Measurements from ENCODE around the gene SLC36A1. TPM values are rescaled to one million over a fixed set of nuclear protein-coding genes. Genes with fewer than 3 reads are reported as not detected.

SLC36A1 gene
- total RNA-seq, 4 donors from 2014 or later, result 7.3 to 9.1 (median 8.3) TPM

GRCh38 chr5:151493665-151494064, 46.3 kb downstream of the SLC36A1 start:
- Histone ChIP-seq H3K4me1 (no peaks in the 10 kb centered on the region), H3K27ac (peak overlapping the region in 1 of 4 donors; percentile 68), H3K9me3 (no peaks in the 10 kb centered on the region), H3K4me3 (no peak overlapping the region), H3K27me3 (no peaks in the 10 kb centered on the region), H3K36me3 (peaks cover 0 to 24% (median 0%) of the 10 kb centered on the region in 3 donors)
- no peak for DNase-seq
- TF ChIP-seq, protein P1, sequence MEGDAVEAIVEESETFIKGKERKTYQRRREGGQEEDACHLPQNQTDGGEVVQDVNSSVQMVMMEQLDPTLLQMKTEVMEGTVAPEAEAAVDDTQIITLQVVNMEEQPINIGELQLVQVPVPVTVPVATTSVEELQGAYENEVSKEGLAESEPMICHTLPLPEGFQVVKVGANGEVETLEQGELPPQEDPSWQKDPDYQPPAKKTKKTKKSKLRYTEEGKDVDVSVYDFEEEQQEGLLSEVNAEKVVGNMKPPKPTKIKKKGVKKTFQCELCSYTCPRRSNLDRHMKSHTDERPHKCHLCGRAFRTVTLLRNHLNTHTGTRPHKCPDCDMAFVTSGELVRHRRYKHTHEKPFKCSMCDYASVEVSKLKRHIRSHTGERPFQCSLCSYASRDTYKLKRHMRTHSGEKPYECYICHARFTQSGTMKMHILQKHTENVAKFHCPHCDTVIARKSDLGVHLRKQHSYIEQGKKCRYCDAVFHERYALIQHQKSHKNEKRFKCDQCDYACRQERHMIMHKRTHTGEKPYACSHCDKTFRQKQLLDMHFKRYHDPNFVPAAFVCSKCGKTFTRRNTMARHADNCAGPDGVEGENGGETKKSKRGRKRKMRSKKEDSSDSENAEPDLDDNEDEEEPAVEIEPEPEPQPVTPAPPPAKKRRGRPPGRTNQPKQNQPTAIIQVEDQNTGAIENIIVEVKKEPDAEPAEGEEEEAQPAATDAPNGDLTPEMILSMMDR (IDR thresholded peaks at IDR 0.05), result no peak
- no peak for TF ChIP-seq POLR2A (IDR thresholded peaks at IDR 0.05)
- WGBS, 2 donors, result 94 to 95% methylated on average over 2 of the region's 2 CpGs
- intact Hi-C loops (cut with DNase I), result no loop called here

- 82 to 94% methylated on average over 2 of the region's 2 CpGs for WGBS, 2 donors
- TF ChIP-seq, protein P1 (IDR thresholded peaks at IDR 0.05), result no peak
- TF ChIP-seq POLR2A (IDR thresholded peaks at IDR 0.05), result no peak
- intact Hi-C loops (cut with DNase I), result loop anchor here (5.0 kb wide), 1 partner anchor 48 kb away; the partner anchor contains the start of gene SLC36A1
Measured at GRCh38 chr5:151495320-151495719, 47.9 kb downstream of the SLC36A1 start.

DNA sequence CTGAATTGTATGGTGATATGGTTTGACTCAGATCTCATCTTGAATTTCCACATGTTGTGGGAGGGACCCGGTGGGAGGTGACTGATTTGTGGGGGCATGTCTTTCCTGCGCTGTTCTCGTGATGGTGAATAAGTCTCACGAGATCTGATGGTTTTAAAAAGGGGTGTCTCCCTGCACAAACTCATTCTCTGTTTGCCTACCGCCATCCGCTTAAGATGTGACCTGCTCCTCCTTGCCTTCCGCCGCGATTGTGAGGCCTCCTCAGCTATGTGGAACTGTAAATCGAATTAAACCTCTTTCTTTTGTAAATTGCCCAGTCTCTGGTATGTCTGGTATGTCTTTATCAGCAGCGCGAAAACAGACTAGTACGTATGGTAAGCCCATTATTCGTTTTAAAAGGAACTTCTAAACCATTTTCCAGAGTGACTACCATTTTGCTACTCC, 48.7 kb downstream of the SLC36A1 start:
- WGBS, 2 donors, result 74% methylated on average over 14 of the region's 14 CpGs
- Histone ChIP-seq H3K36me3 (no peaks in the 10 kb centered on the region), H3K27me3 (no peaks in the 10 kb centered on the region), H3K27ac (no peak overlapping the region), H3K4me1 (peaks cover 0 to 7% (median 0%) of the 10 kb centered on the region in 3 donors), H3K9me3 (no peaks in the 10 kb centered on the region), H3K4me3 (no peak overlapping the region)
- intact Hi-C loops (cut with DNase I), result loop anchor here (5.0 kb wide), 1 partner anchor 49 kb away; the partner anchor contains the start of gene SLC36A1
- no peak for DNase-seq
- TF ChIP-seq, protein P1 (IDR thresholded peaks at IDR 0.05), result no peak
- TF ChIP-seq POLR2A (IDR thresholded peaks at IDR 0.05), result no peak

More at GRCh38 chr5:151495320-151495719, 47.9 kb downstream of the SLC36A1 start:
- Histone ChIP-seq H3K27ac (no peak overlapping the region), H3K27me3 (no peaks in the 10 kb centered on the region), H3K4me3 (no peak overlapping the region), H3K9me3 (no peaks in the 10 kb centered on the region), H3K36me3 (peaks cover 0 to 7% (median 0%) of the 10 kb centered on the region in 3 donors), H3K4me1 (no peaks in the 10 kb centered on the region)
- DNase-seq, result no peak

DNA sequence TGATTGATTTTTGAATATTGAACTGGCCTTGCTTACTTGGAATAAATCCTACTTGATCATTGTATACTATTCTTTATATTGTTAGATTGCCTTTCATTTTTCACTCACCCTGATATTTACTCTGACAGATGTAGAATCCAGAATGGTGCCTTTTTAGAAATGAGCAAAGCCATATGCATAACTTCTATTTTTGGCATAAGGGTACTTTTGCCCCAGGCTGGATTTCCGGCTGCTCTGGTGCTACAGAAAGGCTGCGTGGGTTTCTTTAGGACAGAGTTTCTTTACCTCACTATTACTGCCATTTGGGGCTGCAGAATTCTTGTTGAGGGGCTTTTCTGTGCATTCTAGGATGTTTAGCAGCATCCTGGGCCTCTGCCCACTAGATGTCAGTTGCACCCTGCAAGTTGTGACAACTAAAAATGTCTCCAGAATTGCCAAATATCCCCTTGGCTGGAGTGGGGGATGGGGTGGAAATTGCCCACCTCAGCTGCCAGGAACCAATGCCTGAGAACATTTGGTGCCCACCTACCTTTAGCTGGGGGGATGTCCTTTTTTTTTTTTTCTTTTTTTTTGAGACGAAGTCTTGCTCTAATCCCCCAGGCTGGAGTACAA, 50.1 kb downstream of the SLC36A1 start:
- intact Hi-C loops (cut with DNase I), result loop anchor here (5.0 kb wide), 1 partner anchor 50 kb away; the partner anchor contains the start of gene SLC36A1
- Histone ChIP-seq H3K27ac (no peak overlapping the region), H3K9me3 (no peaks in the 10 kb centered on the region), H3K27me3 (no peaks in the 10 kb centered on the region), H3K36me3 (no peaks in the 10 kb centered on the region), H3K4me1 (peaks cover 0 to 19% (median 0%) of the 10 kb centered on the region in 3 donors), H3K4me3 (no peak overlapping the region)
- 56 to 82% methylated on average over 3 of the region's 3 CpGs for WGBS, 2 donors
- TF ChIP-seq POLR2A (IDR thresholded peaks at IDR 0.05), result no peak
- TF ChIP-seq, protein P1 (IDR thresholded peaks at IDR 0.05), result no peak
- DNase-seq, result no peak

- peaks cover 0 to 27% (median 0%) of the 10 kb centered on the region in 3 donors for H3K4me1 ChIP-seq
- intact Hi-C loops (cut with DNase I), result loop anchor here (5.0 kb wide), 1 partner anchor 51 kb away; the partner anchor contains the start of gene SLC36A1
- H3K4me3 ChIP-seq, result no peak overlapping the region
- no peak for DNase-seq
- TF ChIP-seq, protein P1 (IDR thresholded peaks at IDR 0.05), result no peak
- H3K27ac ChIP-seq, result no peak overlapping the region
- H3K27me3 ChIP-seq, result no peaks in the 10 kb centered on the region
- 73 to 81% methylated on average over 5 to 8 of the region's 8 CpGs for WGBS, 2 donors
- no peaks in the 10 kb centered on the region for H3K9me3 ChIP-seq
- H3K36me3 ChIP-seq, result no peaks in the 10 kb centered on the region
Measured at GRCh38 chr5:151498395-151499155, 51.2 kb downstream of the SLC36A1 start.
